Sigmoid colon (tissue), 4 donors: ENCODE data around the gene SDHA.

Source experiments
- CTCF ChIP-seq, 4 experiments: fragments of 450-650 bp in 3 of 4; fragments of 200-600 bp in 1 of 4; IDR thresholded peaks; one replicate each; pipeline ENCODE4 v1.5.1; 2016 to 2019; ENCODE audit warnings: antibody characterized with exemption in 4 of 4, mild to moderate bottlenecking in 3 of 4, moderate library complexity in 2 of 4
- POLR2A ChIP-seq, 2 donors: fragments of 450-650 bp; IDR thresholded peaks; one replicate each; pipeline ENCODE4 v1.6.1; 2016; ENCODE audit warnings: antibody characterized with exemption in 2 of 2, mild to moderate bottlenecking in 2 of 2, moderate library complexity in 2 of 2
- POLR2AphosphoS5 ChIP-seq, 4 donors: sonication (generic); formaldehyde crosslinking; IDR thresholded peaks; one replicate each; pipeline ENCODE4 v1.6.1; 2017; ENCODE audit warnings: antibody characterized with exemption in 4 of 4

DNA sequence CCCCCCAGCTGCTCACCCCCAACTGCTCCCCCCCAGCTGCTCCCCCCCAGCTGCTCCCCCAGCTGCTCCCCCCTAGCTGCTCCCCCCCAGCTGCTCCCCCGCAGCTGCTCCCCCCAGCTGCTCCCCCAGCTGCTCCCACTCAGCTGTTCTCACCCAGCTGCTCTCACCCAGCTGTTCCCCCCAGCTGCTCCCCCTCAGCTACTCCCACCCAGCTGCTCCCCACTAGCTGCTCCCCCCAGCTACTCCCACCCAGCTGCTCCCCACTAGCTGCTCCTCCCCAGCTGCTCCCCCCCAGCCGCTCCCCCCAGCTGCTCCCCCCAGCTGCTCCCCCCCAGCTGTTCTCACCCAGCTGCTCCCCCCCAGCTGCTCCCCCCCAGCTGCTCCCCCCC lies 80.6 kb downstream of the SDHA start:
- no peak for TF ChIP-seq CTCF (IDR thresholded peaks at IDR 0.05)
- TF ChIP-seq POLR2AphosphoS5 (IDR thresholded peaks at IDR 0.05), result no peak
- TF ChIP-seq POLR2A (IDR thresholded peaks at IDR 0.05), result no peak
